ENCODE results near the gene STXBP6. TPM values are rescaled to one million over a fixed set of nuclear protein-coding genes. Genes with fewer than 3 reads are reported as not detected.

Gene STXBP6
- polyA plus RNA-seq, 1 donor (not counting 4 experiments of a cell fraction or from before 2014, with no cell fraction given) = 1.4 TPM

DNA sequence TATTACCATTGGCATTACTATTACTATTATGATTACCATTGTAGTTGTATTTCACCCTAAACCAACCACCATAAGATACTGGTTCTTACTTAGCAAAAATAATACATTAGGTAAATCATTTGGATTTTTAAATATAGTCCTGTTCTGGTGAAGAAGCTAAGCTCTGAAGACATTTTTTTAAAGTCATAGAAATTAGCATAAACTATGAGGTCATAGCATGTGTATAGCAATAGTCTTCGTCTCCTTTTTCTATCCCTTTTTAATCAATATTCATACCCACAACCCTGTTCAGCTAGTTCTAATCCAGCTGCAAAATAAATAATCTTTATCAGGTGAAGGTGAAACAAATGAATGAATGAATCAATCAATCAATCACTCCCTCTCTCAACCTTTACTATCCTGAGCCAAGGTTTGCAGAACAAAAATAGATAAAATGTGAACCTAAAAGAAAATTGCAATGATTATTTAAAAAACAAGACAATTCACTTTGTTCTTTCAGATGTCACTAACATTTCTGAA lies 134.5 kb downstream of the STXBP6 start:
- no peak overlapping the region for H3K4me3 ChIP-seq (ENCODE audit: control insufficient read depth in 2 of 3, extremely low read depth in 1 of 3, insufficient read depth in 2 of 3, low read depth in 1 of 3, low read length in 3 of 3)
- no peak overlapping the region for H3K9ac ChIP-seq (ENCODE audit: control insufficient read depth, extremely low read depth, insufficient read depth, low read length)
- H3K9me3 ChIP-seq (ENCODE audit: control insufficient read depth, low read depth, low read length) = no peaks in the 10 kb centered on the region
- H3K79me2 ChIP-seq (ENCODE audit: control insufficient read depth, insufficient read depth, low read length) = no peaks in the 10 kb centered on the region
- no peaks in the 10 kb centered on the region for H3K4me1 ChIP-seq (ENCODE audit: control insufficient read depth, extremely low read depth, insufficient read depth, low read length)
- no peaks in the 10 kb centered on the region for H3K9me1 ChIP-seq (ENCODE audit: control insufficient read depth, extremely low read depth, insufficient read depth, low read length)
- H3K4me2 ChIP-seq (ENCODE audit: control insufficient read depth, extremely low read depth, insufficient read depth, low read depth, low read length) = no peak overlapping the region
- FAIRE-seq (no peak), DNase-seq (ENCODE audit: low read depth, low spot score) (no peak)
- no peak for TF ChIP-seq EZH2 (IDR thresholded peaks at IDR 0.05; ENCODE audit: low read length)
- TF ChIP-seq, protein P1, sequence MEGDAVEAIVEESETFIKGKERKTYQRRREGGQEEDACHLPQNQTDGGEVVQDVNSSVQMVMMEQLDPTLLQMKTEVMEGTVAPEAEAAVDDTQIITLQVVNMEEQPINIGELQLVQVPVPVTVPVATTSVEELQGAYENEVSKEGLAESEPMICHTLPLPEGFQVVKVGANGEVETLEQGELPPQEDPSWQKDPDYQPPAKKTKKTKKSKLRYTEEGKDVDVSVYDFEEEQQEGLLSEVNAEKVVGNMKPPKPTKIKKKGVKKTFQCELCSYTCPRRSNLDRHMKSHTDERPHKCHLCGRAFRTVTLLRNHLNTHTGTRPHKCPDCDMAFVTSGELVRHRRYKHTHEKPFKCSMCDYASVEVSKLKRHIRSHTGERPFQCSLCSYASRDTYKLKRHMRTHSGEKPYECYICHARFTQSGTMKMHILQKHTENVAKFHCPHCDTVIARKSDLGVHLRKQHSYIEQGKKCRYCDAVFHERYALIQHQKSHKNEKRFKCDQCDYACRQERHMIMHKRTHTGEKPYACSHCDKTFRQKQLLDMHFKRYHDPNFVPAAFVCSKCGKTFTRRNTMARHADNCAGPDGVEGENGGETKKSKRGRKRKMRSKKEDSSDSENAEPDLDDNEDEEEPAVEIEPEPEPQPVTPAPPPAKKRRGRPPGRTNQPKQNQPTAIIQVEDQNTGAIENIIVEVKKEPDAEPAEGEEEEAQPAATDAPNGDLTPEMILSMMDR (optimal IDR thresholded peaks at IDR 0.05 in 1 of 3, IDR thresholded peaks at IDR 0.05 in 1 of 3, conservative IDR thresholded peaks at IDR 0.05 in 1 of 3; ENCODE audit: extremely low read depth in 1 of 3, insufficient read depth in 2 of 3, low read length in 3 of 3) = no peak
- dilution Hi-C loops (cut with MboI; ENCODE audit: extremely low pct_ligation_motif_present, low sequenced_read_pairs) = no loop called here
- H2AFZ ChIP-seq (ENCODE audit: control insufficient read depth, low read length) = no peak overlapping the region
- H3K27ac ChIP-seq (ENCODE audit: control insufficient read depth, insufficient read depth, low read length) = no peak overlapping the region
- H4K20me1 ChIP-seq (ENCODE audit: control insufficient read depth, extremely low read depth, insufficient read depth, low read length) = no peaks in the 10 kb centered on the region
- H3K27me3 ChIP-seq (ENCODE audit: control insufficient read depth, extremely low read depth, insufficient read depth, low read length) = no peaks in the 10 kb centered on the region
- no peaks in the 10 kb centered on the region for H3K36me3 ChIP-seq (ENCODE audit: control insufficient read depth in 2 of 2, extremely low read depth in 1 of 2, insufficient read depth in 2 of 2, low read length in 2 of 2)

DNA sequence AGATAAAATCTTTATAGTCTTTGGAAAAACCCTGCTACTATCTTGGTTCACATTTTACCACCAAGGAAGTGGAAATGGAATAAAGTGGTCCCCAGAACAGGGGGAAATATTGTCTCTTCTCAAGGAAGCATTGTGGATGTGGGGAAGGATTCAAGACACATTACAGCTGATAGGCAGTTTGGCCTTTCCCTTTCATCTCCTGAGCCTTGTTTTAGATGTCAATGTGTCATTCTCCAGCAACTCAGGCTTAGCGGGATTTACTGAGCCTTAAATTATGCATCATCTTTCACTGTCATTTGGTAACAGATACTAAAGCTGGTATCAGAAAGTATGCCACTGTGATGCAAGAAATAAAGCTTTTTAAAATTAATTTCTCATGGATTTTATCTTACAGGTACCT lies 136.2 kb downstream of the STXBP6 start:
- no peak overlapping the region for H3K4me2 ChIP-seq (ENCODE audit: control insufficient read depth, extremely low read depth, insufficient read depth, low read depth, low read length)
- dilution Hi-C loops (cut with MboI; ENCODE audit: extremely low pct_ligation_motif_present, low sequenced_read_pairs) = no loop called here
- FAIRE-seq (no peak), DNase-seq (ENCODE audit: low read depth, low spot score) (no peak)
- no peaks in the 10 kb centered on the region for H3K9me1 ChIP-seq (ENCODE audit: control insufficient read depth, extremely low read depth, insufficient read depth, low read length)
- H3K36me3 ChIP-seq (ENCODE audit: control insufficient read depth in 2 of 2, extremely low read depth in 1 of 2, insufficient read depth in 2 of 2, low read length in 2 of 2) = no peaks in the 10 kb centered on the region
- no peak overlapping the region for H2AFZ ChIP-seq (ENCODE audit: control insufficient read depth, low read length)
- no peaks in the 10 kb centered on the region for H3K27me3 ChIP-seq (ENCODE audit: control insufficient read depth, extremely low read depth, insufficient read depth, low read length)
- no peaks in the 10 kb centered on the region for H3K79me2 ChIP-seq (ENCODE audit: control insufficient read depth, insufficient read depth, low read length)
- H3K4me3 ChIP-seq (ENCODE audit: control insufficient read depth in 2 of 3, extremely low read depth in 1 of 3, insufficient read depth in 2 of 3, low read depth in 1 of 3, low read length in 3 of 3) = no peak overlapping the region
- H3K9ac ChIP-seq (ENCODE audit: control insufficient read depth, extremely low read depth, insufficient read depth, low read length) = no peak overlapping the region
- H3K9me3 ChIP-seq (ENCODE audit: control insufficient read depth, low read depth, low read length) = no peaks in the 10 kb centered on the region
- H3K4me1 ChIP-seq (ENCODE audit: control insufficient read depth, extremely low read depth, insufficient read depth, low read length) = no peaks in the 10 kb centered on the region
- no peaks in the 10 kb centered on the region for H4K20me1 ChIP-seq (ENCODE audit: control insufficient read depth, extremely low read depth, insufficient read depth, low read length)
- TF ChIP-seq, protein P1 (optimal IDR thresholded peaks at IDR 0.05 in 1 of 3, IDR thresholded peaks at IDR 0.05 in 1 of 3, conservative IDR thresholded peaks at IDR 0.05 in 1 of 3; ENCODE audit: extremely low read depth in 1 of 3, insufficient read depth in 2 of 3, low read length in 3 of 3) = no peak
- TF ChIP-seq EZH2 (IDR thresholded peaks at IDR 0.05; ENCODE audit: low read length) = no peak
- H3K27ac ChIP-seq (ENCODE audit: control insufficient read depth, insufficient read depth, low read length) = no peak overlapping the region
